HepG2 (cell line): ENCODE results near the gene CTRB2. TPM values are rescaled to one million over a fixed set of nuclear protein-coding genes. Genes with fewer than 3 reads are reported as not detected.

ENCODE experiments used
- GATAD1 ChIP-seq: IDR thresholded peaks from 2 replicates; pipeline ENCODE4 v1.6.1; 2016; ENCODE audit warnings: missing genetic modification reagents, missing compliant biosample characterization
- KDM5A ChIP-seq: fragments of 200-600 bp; sonication (generic); IDR thresholded peaks from 2 replicates; pipeline ENCODE4 v1.7.0; 2018; ENCODE audit warnings: antibody characterized with exemption, mild to moderate bottlenecking, low read length, borderline replicate concordance
- NR2C2 ChIP-seq: sonication (generic); formaldehyde crosslinking; IDR thresholded peaks from 2 replicates; pipeline ENCODE4 v1.4.0; 2020; ENCODE audit warnings: missing genetic modification reagents, mild to moderate bottlenecking, moderate library complexity, borderline replicate concordance
- PCBP2 ChIP-seq: fragments of 200-400 bp; formaldehyde crosslinking; optimal IDR thresholded peaks from 2 replicates; pipeline ENCODE3; 2018; ENCODE audit warnings: low read length, low read depth; ENCODE audit not compliant: poor library complexity, severe bottlenecking
- RAD51 ChIP-seq: fragments of 450-650 bp; IDR thresholded peaks from 2 replicates; pipeline ENCODE4 v1.6.1; 2016; ENCODE audit warnings: borderline replicate concordance
- RBM22 ChIP-seq: fragments of 200-400 bp; formaldehyde crosslinking; optimal IDR thresholded peaks from 2 replicates; pipeline ENCODE3; 2017; ENCODE audit warnings: mild to moderate bottlenecking, low read length, moderate library complexity
- REPIN1 ChIP-seq: sonication (generic); formaldehyde crosslinking; IDR thresholded peaks from 2 replicates; pipeline ENCODE4 v1.8.0; 2022; ENCODE audit warnings: missing genetic modification reagents, low read depth, mild to moderate bottlenecking, borderline replicate concordance
- SALL1 ChIP-seq: sonication (generic); formaldehyde crosslinking; IDR thresholded peaks from 2 replicates; pipeline ENCODE4 v1.8.0; 2022; ENCODE audit warnings: mild to moderate bottlenecking, missing genetic modification reagents
- ZBTB33 ChIP-seq: sonication (generic); formaldehyde crosslinking; IDR thresholded peaks from 2 replicates; pipeline ENCODE4 v1.4.0; 2020; ENCODE audit warnings: missing genetic modification reagents
- ZNF124 ChIP-seq: sonication (generic); formaldehyde crosslinking; IDR thresholded peaks from 2 replicates; pipeline ENCODE4 v1.4.0; 2020; ENCODE audit warnings: missing genetic modification reagents
- ZNF281 ChIP-seq: sonication (generic); formaldehyde crosslinking; IDR thresholded peaks from 2 replicates; pipeline ENCODE4 v1.4.0; 2020; ENCODE audit warnings: missing genetic modification reagents, borderline replicate concordance
- ZNF530 ChIP-seq: sonication (generic); formaldehyde crosslinking; IDR thresholded peaks from 2 replicates; pipeline ENCODE4 v1.5.0; 2020; ENCODE audit warnings: low read depth, mild to moderate bottlenecking, missing genetic modification reagents
- polyA plus RNA-seq, 8 experiments: library from polyadenylated mRNA; depleted of rRNA in 3 of 8; stranded (reverse) in 7 of 8; unstranded in 1 of 8; fragments of >200 nt; fragmentation: Illumina TruSeq in 4 of 8; extraction: Trizol in 4 of 8; gene quantifications; 2 replicates each; pipeline versions ENCODE4 v1.2.1 to v1.2.3, GENCODE V29; 2011 to 2016; ENCODE audit warnings: low read depth in 4 of 8, missing spikeins in 1 of 8, mixed read lengths in 1 of 8; ENCODE audit not compliant: insufficient read depth in 1 of 8
- total RNA-seq, 5 experiments: library from RNA; depleted of rRNA; stranded (reverse); fragments of >200 nt; fragmentation: Illumina TruSeq; extraction: Trizol; gene quantifications; 2 replicates each; pipeline ENCODE4 v1.2.3, GENCODE V29; 2016; ENCODE audit warnings: low read depth in 1 of 5

CTRB2 gene
- total and polyA plus RNA-seq, 2 of the 13 experiments (the other 11 are each of a cell fraction or from before 2014, with no cell fraction given) = 0.13 TPM; not detected in 1

- TF ChIP-seq ZBTB33 (no peak; the same call in 1 of the 2 replicates), NR2C2 (CRISPR knock-in tag) (peak; percentile 39; the same call in 1 of the 2 replicates), KDM5A (no peak), SALL1 (CRISPR knock-in tag) (peak; percentile 52), ZNF281 (CRISPR knock-in tag) (peak; percentile 42; the same call in 1 of the 2 replicates), RAD51 (no peak), REPIN1 (CRISPR knock-in tag) (peak; percentile 36; the same call in 1 of the 2 replicates), ZNF530 (no peak), RBM22 (peak; percentile 82), GATAD1 (CRISPR knock-in tag) (0 out of 2 replicates have a peak, but pooled peaks have one; percentile 3), PCBP2 (no peak), ZNF124 (CRISPR knock-in tag) (no peak)
Observed at GRCh38 chr16:75250809-75251279, 43.9 kb upstream of the CTRB2 start (continued).
